Endothelial cell of umbilical vein (primary cell): ENCODE data around the gene TBX15. TPM values are rescaled to one million over a fixed set of nuclear protein-coding genes. Genes with fewer than 3 reads are reported as not detected.

ENCODE experiments used
- BruUV-seq: library from RNA; stranded (reverse); fragments of 400-500 nt; replicated peaks from 2 replicates; lab custom pipeline; 2021; lab: Mats Ljungman, UMichigan
- CTCF ChIA-PET: fragments of 300-600, 350-600 bp; sonication (Branson Sonifier 250); formaldehyde crosslinking; loops from one replicate; lab custom pipeline; 2021; ENCODE audit warnings: antibody characterized with exemption, inconsistent platforms; lab: Charles Lee
- POLR2A ChIA-PET: fragments of 300-600, 350-600 bp; sonication (Branson Sonifier 250); formaldehyde crosslinking; loops from one replicate; lab custom pipeline; 2021; ENCODE audit warnings: antibody characterized with exemption, inconsistent platforms; lab: Charles Lee
- DNase-seq: peaks from one replicate; pipeline ENCODE4 v3.0.0-alpha.2; 2011; ENCODE audit warnings: low read depth, low spot score
- FAIRE-seq: peaks from 2 replicates; lab custom pipeline; 2011; peaks lifted over from hg19 to GRCh38; lab: Jason Lieb, UNC
- H2AFZ ChIP-seq: 2 replicates; pipeline ENCODE4 v1.6.0; 2012; ENCODE audit warnings: low read depth, low read length, control low read depth, inconsistent platforms
- H3K27ac ChIP-seq: 2 replicates; pipeline ENCODE4 v1.5.1; 2011; ENCODE audit warnings: low read depth, mild to moderate bottlenecking, control low read depth, low read length, moderate library complexity; ENCODE audit not compliant: insufficient read depth
- H3K27me3 ChIP-seq, 2 experiments: 2 replicates each; pipeline versions ENCODE4 v1.6.0 to v1.6.1; 2011; ENCODE audit warnings: low read length in 2 of 2, mixed read lengths in 1 of 2; ENCODE audit not compliant: control insufficient read depth in 2 of 2, insufficient read depth in 2 of 2
- H3K36me3 ChIP-seq, 2 experiments: 2 replicates in 1 of 2; 3 replicates in 1 of 2; pipeline ENCODE4 v1.5.1; 2011; ENCODE audit warnings: low read length in 2 of 2, mild to moderate bottlenecking in 1 of 2, moderate library complexity in 1 of 2; ENCODE audit not compliant: control insufficient read depth in 2 of 2, insufficient read depth in 2 of 2; ENCODE audit errors: extremely low read depth in 1 of 2
- H3K4me1 ChIP-seq: 3 replicates; pipeline ENCODE4 v1.5.1; 2011; ENCODE audit warnings: mild to moderate bottlenecking, low read length; ENCODE audit not compliant: control insufficient read depth, insufficient read depth; ENCODE audit errors: extremely low read depth
- H3K4me2 ChIP-seq: 2 replicates; pipeline ENCODE4 v1.6.1; 2011; ENCODE audit warnings: low read length, control low read depth, mixed read lengths; ENCODE audit not compliant: insufficient read depth
- H3K4me3 ChIP-seq, 3 experiments: fragments of 200-600 bp in 1 of 3; sonication (generic), shearing (Covaris generic) in 1 of 3; replicated peaks in 1 of 3; 2 replicates each; pipeline ENCODE4 v1.5.1; 2011 to 2016; ENCODE audit warnings: control low read depth in 3 of 3, low read length in 3 of 3, mild to moderate bottlenecking in 2 of 3, inconsistent platforms in 1 of 3, low read depth in 1 of 3, moderate library complexity in 1 of 3; ENCODE audit not compliant: insufficient read depth in 1 of 3
- H3K79me2 ChIP-seq: 2 replicates; pipeline ENCODE4 v1.6.0; 2012; ENCODE audit warnings: low read length, inconsistent platforms; ENCODE audit not compliant: control insufficient read depth, insufficient read depth
- H3K9ac ChIP-seq: replicated peaks from 2 replicates; pipeline ENCODE3; 2011; ENCODE audit warnings: low read length, control low read depth; ENCODE audit not compliant: insufficient read depth; ENCODE audit errors: extremely low read depth
- H3K9me1 ChIP-seq: replicated peaks from 3 replicates; pipeline ENCODE4 v1.6.0; 2011; ENCODE audit warnings: mild to moderate bottlenecking, low read length; ENCODE audit not compliant: control insufficient read depth, insufficient read depth; ENCODE audit errors: extremely low read depth
- H3K9me3 ChIP-seq: replicated peaks from 2 replicates; pipeline ENCODE4 v1.5.1; 2012; ENCODE audit warnings: low read length, inconsistent platforms; ENCODE audit not compliant: control insufficient read depth, insufficient read depth
- H4K20me1 ChIP-seq: replicated peaks from 2 replicates; pipeline ENCODE3; 2011; ENCODE audit warnings: mild to moderate bottlenecking, low read length; ENCODE audit not compliant: control insufficient read depth, insufficient read depth; ENCODE audit errors: extremely low read depth
- CTCF ChIP-seq, 2 donors: IDR thresholded peaks; 1 replicate in 1 of 2; 2 replicates in 1 of 2; pipeline ENCODE4 v1.5.1; 2011; ENCODE audit warnings: low read length in 2 of 2, mild to moderate bottlenecking in 2 of 2, moderate library complexity in 2 of 2, control low read depth in 1 of 2, inconsistent platforms in 1 of 2, low read depth in 1 of 2; ENCODE audit not compliant: insufficient read depth in 1 of 2; ENCODE audit errors: extremely low read depth in 1 of 2
- FOS ChIP-seq: IDR thresholded peaks from 2 replicates; pipeline ENCODE4 v1.6.1; 2011; ENCODE audit warnings: mild to moderate bottlenecking, low read length, moderate library complexity, borderline replicate concordance; ENCODE audit not compliant: insufficient read depth
- GATA2 ChIP-seq: IDR thresholded peaks from 2 replicates; pipeline ENCODE4 v1.7.0; 2011; ENCODE audit warnings: low read depth, mild to moderate bottlenecking, moderate library complexity, mixed read lengths, low read length; ENCODE audit not compliant: insufficient read length, insufficient read depth
- JUN ChIP-seq: IDR thresholded peaks from 2 replicates; pipeline ENCODE4 v1.6.1; 2011; ENCODE audit warnings: borderline replicate concordance, low read depth; ENCODE audit not compliant: insufficient read length, insufficient read depth
- MYC ChIP-seq: IDR thresholded peaks from one replicate; pipeline ENCODE4 v1.6.1; 2011; ENCODE audit warnings: mild to moderate bottlenecking, low read depth, low read length
- POLR2A ChIP-seq: IDR thresholded peaks from 2 replicates; pipeline ENCODE4 v1.6.1; 2012; ENCODE audit warnings: low read depth, mild to moderate bottlenecking, control low read depth, low read length
- POLR2AphosphoS5 ChIP-seq: IDR thresholded peaks from 2 replicates; pipeline ENCODE4 v1.6.1; 2012; ENCODE audit warnings: low read depth, mild to moderate bottlenecking, control low read depth, low read length, moderate library complexity; ENCODE audit not compliant: insufficient read depth
- dilution Hi-C: fragments of 300-500 bp; cut with MboI; formaldehyde crosslinking; loops from one replicate; pipeline ENCODE4 v1.15.0; 2019; ENCODE audit warnings: low sequenced_read_pairs; ENCODE audit not compliant: extremely low pct_ligation_motif_present
- intact Hi-C: fragments of 100-400 bp; cut with micrococcal nuclease; formaldehyde crosslinking; loops from one replicate; pipeline ENCODE4 v1.10.0; 2022
- polyA plus RNA-seq, 4 experiments: library from polyadenylated mRNA; depleted of rRNA in 3 of 4; stranded (reverse) in 3 of 4; unstranded in 1 of 4; fragments of >200 nt; gene quantifications; 2 replicates each; pipeline versions ENCODE4 v1.2.1 to v1.2.3, GENCODE V29; 2011 to 2012; ENCODE audit warnings: missing spikeins in 1 of 4
- total RNA-seq: library from RNA; stranded (reverse); gene quantifications from 2 replicates; pipeline ENCODE4 v1.2.3, GENCODE V29; 2021

The TBX15 gene
- total and polyA plus RNA-seq, 2 donors (not counting 3 experiments of a cell fraction or from before 2014, with no cell fraction given) = 0.01 TPM; not detected in 1

- no peaks in the 10 kb centered on the region for H3K79me2 ChIP-seq
- H3K9me3 ChIP-seq = no peaks in the 10 kb centered on the region
- no peaks in the 10 kb centered on the region for H3K4me1 ChIP-seq
- no peak overlapping the region for H3K4me2 ChIP-seq
- FAIRE-seq (no peak), DNase-seq (no peak)
- no peaks in the 10 kb centered on the region for H3K36me3 ChIP-seq
- H3K9me1 ChIP-seq = no peaks in the 10 kb centered on the region
- H3K9ac ChIP-seq = no peak overlapping the region
- BruUV-seq = no TSS peak
- CTCF ChIA-PET = no interaction called here
- dilution Hi-C loops (no loop called here), intact Hi-C loops (no loop called here)
- no peaks in the 10 kb centered on the region for H4K20me1 ChIP-seq
- H2AFZ ChIP-seq = no peak overlapping the region
- H3K4me3 ChIP-seq = no peak overlapping the region
- POLR2A ChIA-PET = no interaction called here
- no peaks in the 10 kb centered on the region for H3K27me3 ChIP-seq
- H3K27ac ChIP-seq = no peak overlapping the region
- no peak for TF ChIP-seq FOS
These were observed 85.8 kb downstream of the TBX15 start for GRCh38 chr1:118902299-118902698.

GRCh38 chr1:118900643-118901440 lies 87.3 kb downstream of the TBX15 start:
- Histone ChIP-seq H3K4me1 (no peaks in the 10 kb centered on the region), H3K4me3 (no peak overlapping the region), H3K9ac (no peak overlapping the region), H2AFZ (no peak overlapping the region), H3K36me3 (no peaks in the 10 kb centered on the region), H3K79me2 (no peaks in the 10 kb centered on the region), H3K27ac (no peak overlapping the region), H3K4me2 (no peak overlapping the region), H3K27me3 (no peaks in the 10 kb centered on the region), H3K9me1 (no peaks in the 10 kb centered on the region), H3K9me3 (no peaks in the 10 kb centered on the region), H4K20me1 (no peaks in the 10 kb centered on the region)
- dilution Hi-C loops (no loop called here), intact Hi-C loops (no loop called here)
- POLR2A ChIA-PET = no interaction called here
- FAIRE-seq (no peak), DNase-seq (no peak)
- CTCF ChIA-PET = no interaction called here
- no TSS peak for BruUV-seq
- TF ChIP-seq CTCF (IDR thresholded peaks at IDR 0.05; ENCODE audit: extremely low read depth in 1 of 2, insufficient read depth in 1 of 2, low read depth in 1 of 2, low read length in 2 of 2) (no peak), JUN (no peak), POLR2A (no peak), POLR2AphosphoS5 (no peak), MYC (no peak), GATA2 (no peak)
